ENCODE measurements around the gene CLDND2.

Gene CLDND2

GRCh38 chr19:51352783-51353360 is 15.9 kb downstream of the CLDND2 start:
- no peak for DNase-seq

- DNase-seq = no peak
These were observed 17.4 kb downstream of the CLDND2 start for GRCh38 chr19:51351266-51351990.

GRCh38 chr19:51347209-51347928 is 21.4 kb downstream of the CLDND2 start:
- no peak for DNase-seq

GRCh38 chr19:51346742-51347141 is 22.1 kb downstream of the CLDND2 start:
- no peak for DNase-seq

GRCh38 chr19:51345076-51345620 is 23.7 kb downstream of the CLDND2 start:
- no peak for DNase-seq

- no peak for DNase-seq
These were observed 25.9 kb downstream of the CLDND2 start for GRCh38 chr19:51342631-51343569.

GRCh38 chr19:51341976-51342580 is 26.7 kb downstream of the CLDND2 start, which contains the start of gene VSIG10L:
VSIG10L (minus strand) TSS chr19:51342139; CDS start chr19:51342124, 15 bp downstream.
- no peak for DNase-seq

- no peak for DNase-seq
These were observed 27.7 kb downstream of the CLDND2 start for GRCh38 chr19:51341066-51341465.

GRCh38 chr19:51339687-51340656 is 28.8 kb downstream of the CLDND2 start:
- DNase-seq = peak; percentile 89

- DNase-seq = no peak
These were observed 29.5 kb downstream of the CLDND2 start for GRCh38 chr19:51339313-51339686.

- DNase-seq = peak; percentile 89
These were observed 30.1 kb downstream of the CLDND2 start for GRCh38 chr19:51338563-51339312.

GRCh38 chr19:51337861-51338562 is 30.8 kb downstream of the CLDND2 start:
- DNase-seq = no peak

GRCh38 chr19:51337141-51337860 is 31.5 kb downstream of the CLDND2 start:
- DNase-seq = no peak

- no peak for DNase-seq
These were observed 34.9 kb downstream of the CLDND2 start for GRCh38 chr19:51333836-51334460.

- DNase-seq = no peak
These were observed 37.1 kb downstream of the CLDND2 start for GRCh38 chr19:51331716-51332115.

- DNase-seq = no peak
These were observed 37.6 kb downstream of the CLDND2 start for GRCh38 chr19:51331193-51331592.

GRCh38 chr19:51330366-51330765 is 38.4 kb downstream of the CLDND2 start:
- DNase-seq = no peak

GRCh38 chr19:51329411-51329810 is 39.4 kb downstream of the CLDND2 start:
- no peak for DNase-seq
